Measurements from ENCODE around the gene SLC1A2. TPM values are rescaled to one million over a fixed set of nuclear protein-coding genes. Genes with fewer than 3 reads are reported as not detected.
A peak's percentile ranks its signal among the peaks of the same experiment; 100 is the strongest.

The SLC1A2 gene
- total RNA-seq, 1 donor from 2014 or later, result 4.9 TPM

GRCh38 chr11:35412285-35412684 is 7.1 kb downstream of the SLC1A2 start:
- H3K4me2 ChIP-seq, result no peak overlapping the region
- H3K36me3 ChIP-seq, result no peaks in the 10 kb centered on the region
- H2AFZ ChIP-seq (replicated peaks), result no peak overlapping the region
- H3K27ac Mint-ChIP-seq, result no peak overlapping the region
- no peak overlapping the region for H3K4me3 ChIP-seq
- peaks cover 12% of the 10 kb centered on the region for H4K20me1 ChIP-seq (ENCODE audit: low read depth)
- no peaks in the 10 kb centered on the region for H3K9me3 ChIP-seq (ENCODE audit: low read depth)
- H3K9me3 Mint-ChIP-seq, result no peaks in the 10 kb centered on the region
- H3K9ac ChIP-seq, result no peak overlapping the region
- H3F3A ChIP-seq (ENCODE audit: low read depth), result no peaks in the 10 kb centered on the region
- peak; percentile 56 for DNase-seq (ENCODE audit: low spot score)
- no peak overlapping the region for H3K27ac ChIP-seq
- no peak for TF ChIP-seq EZH2 (IDR thresholded peaks at IDR 0.05)
- TF ChIP-seq CTCF (IDR thresholded peaks at IDR 0.05), result peak; percentile 61
- TF ChIP-seq EZH2phosphoT487 (IDR thresholded peaks at IDR 0.05), result no peak
- H3K27me3 ChIP-seq, result peaks cover 33% of the 10 kb centered on the region
- H3K4me1 ChIP-seq, result no peaks in the 10 kb centered on the region
- H3K36me3 Mint-ChIP-seq, result no peaks in the 10 kb centered on the region
- peaks cover 17% of the 10 kb centered on the region for H3K4me1 Mint-ChIP-seq
- no peak overlapping the region for H3K4me3 Mint-ChIP-seq
- H3K79me2 ChIP-seq (ENCODE audit: low read depth), result no peaks in the 10 kb centered on the region
- peaks cover 11% of the 10 kb centered on the region for H3K27me3 Mint-ChIP-seq (ENCODE audit: insufficient read depth, low read depth)

DNA sequence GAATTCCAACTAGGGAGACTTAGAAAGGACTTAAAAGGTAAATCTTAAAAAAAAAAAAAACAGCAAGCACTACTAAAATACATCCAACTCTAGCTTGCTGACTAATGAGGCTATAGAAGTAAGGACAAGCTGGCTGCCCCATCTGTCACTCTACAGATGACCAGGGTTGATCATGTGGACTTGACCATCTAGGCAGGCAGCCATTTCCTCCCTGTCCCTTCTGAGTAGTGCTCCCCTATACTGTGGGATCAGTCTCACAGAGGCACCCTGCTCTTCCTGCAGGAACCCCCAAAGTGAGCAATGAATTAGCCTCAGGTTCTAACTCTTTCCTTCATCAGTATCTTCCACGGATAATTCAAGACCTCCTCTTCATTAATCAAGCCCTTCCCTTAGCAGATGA is 12.3 kb downstream of the SLC1A2 start:
- Histone ChIP-seq H3K27ac (no peak overlapping the region), H3F3A (ENCODE audit: low read depth) (no peaks in the 10 kb centered on the region), H3K4me2 (no peak overlapping the region), H3K4me3 (no peak overlapping the region), H3K4me1 (peaks cover 5% of the 10 kb centered on the region), H3K9ac (no peak overlapping the region), H4K20me1 (ENCODE audit: low read depth) (no peaks in the 10 kb centered on the region), H2AFZ (replicated peaks) (no peak overlapping the region), H3K9me3 (ENCODE audit: low read depth) (no peaks in the 10 kb centered on the region), H3K79me2 (ENCODE audit: low read depth) (no peaks in the 10 kb centered on the region), H3K27me3 (no peaks in the 10 kb centered on the region), H3K36me3 (no peaks in the 10 kb centered on the region)
- Mint-ChIP-seq H3K9me3 (no peaks in the 10 kb centered on the region), H3K27ac (no peak overlapping the region), H3K36me3 (no peaks in the 10 kb centered on the region), H3K27me3 (ENCODE audit: insufficient read depth, low read depth) (no peaks in the 10 kb centered on the region), H3K4me1 (peaks cover 2% of the 10 kb centered on the region), H3K4me3 (no peak overlapping the region)
- TF ChIP-seq EZH2phosphoT487 (IDR thresholded peaks at IDR 0.05) (no peak), CTCF (IDR thresholded peaks at IDR 0.05) (no peak), EZH2 (IDR thresholded peaks at IDR 0.05) (no peak)
- no peak for DNase-seq (ENCODE audit: low spot score)

DNA sequence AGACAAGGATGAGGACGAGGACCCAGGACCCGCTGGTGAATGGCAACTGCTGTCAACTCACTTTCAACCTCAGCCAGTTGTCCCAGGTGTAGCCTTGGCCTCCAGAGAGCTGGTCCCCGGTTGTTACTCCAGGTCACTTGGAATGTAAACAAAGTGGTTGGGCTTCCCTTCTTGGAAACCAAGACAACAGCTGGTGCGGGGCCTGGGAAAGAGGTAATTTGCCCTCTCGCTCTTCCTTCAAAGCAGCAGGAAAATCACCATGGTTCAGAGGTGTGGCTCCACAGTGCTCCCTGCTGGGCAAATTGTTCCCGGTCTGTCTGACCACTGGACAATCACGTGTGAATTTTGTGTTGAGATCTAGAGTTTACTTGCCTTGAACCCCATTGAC is 15.0 kb downstream of the SLC1A2 start:
- Histone ChIP-seq H3K4me2 (no peak overlapping the region), H3K27ac (no peak overlapping the region), H3K4me3 (no peak overlapping the region), H3K9ac (no peak overlapping the region), H2AFZ (replicated peaks) (no peak overlapping the region), H3K36me3 (no peaks in the 10 kb centered on the region), H3K4me1 (peaks cover 5% of the 10 kb centered on the region), H3K79me2 (ENCODE audit: low read depth) (no peaks in the 10 kb centered on the region), H4K20me1 (ENCODE audit: low read depth) (no peaks in the 10 kb centered on the region), H3K9me3 (ENCODE audit: low read depth) (no peaks in the 10 kb centered on the region), H3K27me3 (no peaks in the 10 kb centered on the region), H3F3A (ENCODE audit: low read depth) (no peaks in the 10 kb centered on the region)
- no peaks in the 10 kb centered on the region for H3K27me3 Mint-ChIP-seq (ENCODE audit: insufficient read depth, low read depth)
- H3K4me3 Mint-ChIP-seq, result no peak overlapping the region
- H3K36me3 Mint-ChIP-seq, result no peaks in the 10 kb centered on the region
- peaks cover 2% of the 10 kb centered on the region for H3K4me1 Mint-ChIP-seq
- H3K27ac Mint-ChIP-seq, result no peak overlapping the region
- H3K9me3 Mint-ChIP-seq, result no peaks in the 10 kb centered on the region
- peak; percentile 66 for DNase-seq (ENCODE audit: low spot score)
- TF ChIP-seq CTCF (IDR thresholded peaks at IDR 0.05), result peak; percentile 68
- TF ChIP-seq EZH2 (IDR thresholded peaks at IDR 0.05), result no peak

Measured in neural progenitor cell (in vitro differentiated cells).